Measurements from ENCODE around the gene CLDN12. TPM values are rescaled to one million over a fixed set of nuclear protein-coding genes. Genes with fewer than 3 reads are reported as not detected.

Gene CLDN12
- total and polyA plus RNA-seq, 8 donors, result 10.5 to 33.3 (median 16.8) TPM

- no peak for TF ChIP-seq CTCF (IDR thresholded peaks at IDR 0.05)
- ATAC-seq, result no peak
- Histone ChIP-seq H3K27me3 (no peaks in the 10 kb centered on the region), H3K4me1 (no peaks in the 10 kb centered on the region), H3K4me3 (no peak overlapping the region), H3K9me3 (no peaks in the 10 kb centered on the region), H3K36me3 (peaks cover 0 to 10% (median 4%) of the 10 kb centered on the region in 3 donors), H3K27ac (no peak overlapping the region)
- 92 to 97% methylated on average over 2 of the region's 2 CpGs for WGBS, 2 donors
- DNase-seq, result no peak
- intact Hi-C loops (cut with DNase I), result no loop called here
- no peak for FAIRE-seq
Measured at GRCh38 chr7:90387470-90388240, 15.6 kb upstream of the CLDN12 start.

GRCh38 chr7:90390926-90391325 is 12.3 kb upstream of the CLDN12 start:
- H3K4me1 ChIP-seq, result no peaks in the 10 kb centered on the region
- ATAC-seq, result no peak
- H3K27ac ChIP-seq, result no peak overlapping the region
- no peak for TF ChIP-seq CTCF (IDR thresholded peaks at IDR 0.05)
- intact Hi-C loops (cut with DNase I), result no loop called here
- no peaks in the 10 kb centered on the region for H3K9me3 ChIP-seq
- DNase-seq, result no peak
- H3K27me3 ChIP-seq, result no peaks in the 10 kb centered on the region
- FAIRE-seq, result no peak
- H3K36me3 ChIP-seq, result no peaks in the 10 kb centered on the region
- H3K4me3 ChIP-seq, result no peak overlapping the region

GRCh38 chr7:90391488-90391887 is 11.8 kb upstream of the CLDN12 start:
- DNase-seq (no peak), FAIRE-seq (no peak), ATAC-seq (no peak)
- H3K4me1 ChIP-seq, result no peaks in the 10 kb centered on the region
- no peak overlapping the region for H3K27ac ChIP-seq
- TF ChIP-seq CTCF (IDR thresholded peaks at IDR 0.05), result no peak
- no peaks in the 10 kb centered on the region for H3K27me3 ChIP-seq
- 82 to 89% methylated on average over 5 of the region's 5 CpGs for WGBS, 2 donors
- H3K36me3 ChIP-seq, result no peaks in the 10 kb centered on the region
- H3K9me3 ChIP-seq, result no peaks in the 10 kb centered on the region
- H3K4me3 ChIP-seq, result no peak overlapping the region
- intact Hi-C loops (cut with DNase I), result no loop called here

GRCh38 chr7:90396420-90396819 is 6.8 kb upstream of the CLDN12 start:
- no peak for FAIRE-seq
- Histone ChIP-seq H3K4me3 (no peak overlapping the region), H3K27me3 (no peaks in the 10 kb centered on the region), H3K27ac (no peak overlapping the region), H3K36me3 (no peaks in the 10 kb centered on the region), H3K4me1 (no peaks in the 10 kb centered on the region), H3K9me3 (no peaks in the 10 kb centered on the region)
- TF ChIP-seq CTCF (IDR thresholded peaks at IDR 0.05), result no peak
- 86 to 90% methylated on average over 4 of the region's 4 CpGs for WGBS, 2 donors
- intact Hi-C loops (cut with DNase I), result no loop called here
- no peak for ATAC-seq
- DNase-seq, result no peak

GRCh38 chr7:90401989-90402388 is 1.3 kb upstream of the CLDN12 start:
- no peaks in the 10 kb centered on the region for H3K27me3 ChIP-seq
- no peak for TF ChIP-seq CTCF (IDR thresholded peaks at IDR 0.05)
- no peak overlapping the region for H3K27ac ChIP-seq
- no peak overlapping the region for H3K4me3 ChIP-seq
- H3K4me1 ChIP-seq, result peaks cover 0 to 11% (median 5%) of the 10 kb centered on the region in 3 donors
- intact Hi-C loops (cut with DNase I), result no loop called here
- WGBS, 2 donors, result 34 to 38% methylated on average over 4 of the region's 4 CpGs
- H3K9me3 ChIP-seq, result no peaks in the 10 kb centered on the region
- H3K36me3 ChIP-seq, result no peaks in the 10 kb centered on the region
- no peak for DNase-seq
- no peak for FAIRE-seq
- no peak for ATAC-seq
